ENCODE results near the gene FNIP2. TPM values are rescaled to one million over a fixed set of nuclear protein-coding genes. Genes with fewer than 3 reads are reported as not detected.

The FNIP2 gene
- total and polyA plus RNA-seq, 9 of the 15 experiments (the other 6 are each of a cell fraction or from before 2014, with no cell fraction given), result 1.7 to 15.5 (median 8.3) TPM

GRCh38 chr4:158877069-158877468 is 108.2 kb downstream of the FNIP2 start (continued):
- TF ChIP-seq POLR3G (IDR thresholded peaks at IDR 0.05; ENCODE audit: extremely low read depth, insufficient read length, insufficient replicate concordance) (no peak), SOX6 (IDR thresholded peaks at IDR 0.05) (no peak), CBFA2T2 (conservative IDR thresholded peaks at IDR 0.05) (0 out of 2 replicates have a peak, but pooled peaks have one; percentile 39), SMARCB1 (IDR thresholded peaks at IDR 0.05; ENCODE audit: insufficient read length, low read depth) (no peak), HMBOX1 (IDR thresholded peaks at IDR 0.05) (no peak), EZH2 (IDR thresholded peaks at IDR 0.05; ENCODE audit: borderline replicate concordance, low read depth, low read length) (no peak), JUNB (CRISPR knock-in tag; conservative IDR thresholded peaks at IDR 0.05) (no peak), ZNF785 (CRISPR knock-in tag; IDR thresholded peaks at IDR 0.05) (no peak), DMBX1 (CRISPR knock-in tag; IDR thresholded peaks at IDR 0.05; ENCODE audit: borderline replicate concordance) (no peak), DPF2 (IDR thresholded peaks at IDR 0.05) (0 out of 2 replicates have a peak, but pooled peaks have one; percentile 26), JUND (IDR thresholded peaks at IDR 0.05; ENCODE audit: borderline replicate concordance, low read depth, low read length) (no peak), JUND (tag; IDR thresholded peaks at IDR 0.05; ENCODE audit: borderline replicate concordance, low read depth, low read length) (no peak), RNF2 (IDR thresholded peaks at IDR 0.05) (no peak), TSHZ1 (CRISPR knock-in tag; IDR thresholded peaks at IDR 0.05) (no peak), MXD1 (CRISPR knock-in tag; IDR thresholded peaks at IDR 0.05; ENCODE audit: borderline replicate concordance, poor library complexity, severe bottlenecking) (no peak), ESRRB (CRISPR knock-in tag; IDR thresholded peaks at IDR 0.05; ENCODE audit: borderline replicate concordance) (no peak), DACH1 (IDR thresholded peaks at IDR 0.05; ENCODE audit: partially characterized antibody) (no peak), SMC3 (conservative IDR thresholded peaks at IDR 0.05; ENCODE audit: insufficient read depth, low read depth, low read length) (no peak), STAT5A (IDR thresholded peaks at IDR 0.05; ENCODE audit: borderline replicate concordance, low read length) (peak; percentile 50), CUX1 (CRISPR knock-in tag; IDR thresholded peaks at IDR 0.05) (no peak)

Measured in K562 (cell line).